Astrocyte (in vitro differentiated cells and primary cell): ENCODE measurements around the gene BICC1. TPM values are rescaled to one million over a fixed set of nuclear protein-coding genes. Genes with fewer than 3 reads are reported as not detected.

Experiments
- DNase-seq: peaks from one replicate; pipeline ENCODE4 v3.0.0-alpha.2; 2010; ENCODE audit warnings: low read depth
- FAIRE-seq: peaks from 2 replicates; lab custom pipeline; 2011; peaks lifted over from hg19 to GRCh38; lab: Jason Lieb, UNC
- H2AFZ ChIP-seq: 2 replicates; pipeline ENCODE4 v1.6.0; 2012; ENCODE audit warnings: low read depth, low read length, inconsistent platforms
- H3K27ac ChIP-seq: 2 replicates; pipeline ENCODE4 v1.5.1; 2011; ENCODE audit warnings: low read depth, low read length, inconsistent platforms
- H3K27me3 ChIP-seq: 2 replicates; pipeline ENCODE4 v1.6.0; 2011; ENCODE audit warnings: low read length, inconsistent platforms; ENCODE audit not compliant: insufficient read depth
- H3K36me3 ChIP-seq: 2 replicates; pipeline ENCODE4 v1.5.1; 2011; ENCODE audit warnings: low read length, inconsistent platforms; ENCODE audit not compliant: insufficient read depth
- H3K4me1 ChIP-seq: 2 replicates; pipeline ENCODE4 v1.5.1; 2011; ENCODE audit warnings: low read length, inconsistent platforms; ENCODE audit not compliant: insufficient read depth
- H3K4me2 ChIP-seq: 2 replicates; pipeline ENCODE4 v1.6.0; 2012; ENCODE audit warnings: low read length, inconsistent platforms
- H3K4me3 ChIP-seq: 2 replicates; pipeline ENCODE4 v1.5.1; 2011; ENCODE audit warnings: low read depth, mild to moderate bottlenecking, low read length, inconsistent platforms; ENCODE audit not compliant: insufficient read depth
- H3K79me2 ChIP-seq: 2 replicates; pipeline ENCODE4 v1.6.0; 2012; ENCODE audit warnings: mild to moderate bottlenecking, low read length, inconsistent platforms; ENCODE audit not compliant: insufficient read depth
- H3K9ac ChIP-seq: 2 replicates; pipeline ENCODE4 v1.6.0; 2012; ENCODE audit warnings: mild to moderate bottlenecking, low read length, inconsistent platforms
- H3K9me3 ChIP-seq: 2 replicates; pipeline ENCODE4 v1.5.1; 2012; ENCODE audit warnings: low read depth, mild to moderate bottlenecking, low read length, inconsistent platforms; ENCODE audit not compliant: insufficient read depth
- H4K20me1 ChIP-seq: 2 replicates; pipeline ENCODE4 v1.6.0; 2012; ENCODE audit warnings: low read length, inconsistent platforms; ENCODE audit not compliant: insufficient read depth
- H3K27ac Mint-ChIP-seq: one replicate; pipeline ENCODE4 v1.8.0; 2021; ENCODE audit warnings: mild to moderate bottlenecking, mixed read lengths; ENCODE audit not compliant: unreplicated experiment
- H3K27me3 Mint-ChIP-seq: one replicate; pipeline ENCODE4 v1.8.0; 2021; ENCODE audit warnings: low read depth, mixed read lengths; ENCODE audit not compliant: unreplicated experiment
- H3K36me3 Mint-ChIP-seq: one replicate; pipeline ENCODE4 v1.8.0; 2021; ENCODE audit warnings: low read depth, mixed read lengths; ENCODE audit not compliant: unreplicated experiment
- H3K4me1 Mint-ChIP-seq: one replicate; pipeline ENCODE4 v1.8.0; 2021; ENCODE audit warnings: low read depth, mixed read lengths; ENCODE audit not compliant: unreplicated experiment
- H3K4me3 Mint-ChIP-seq: one replicate; pipeline ENCODE4 v1.8.0; 2021; ENCODE audit warnings: mild to moderate bottlenecking, moderate library complexity, mixed read lengths; ENCODE audit not compliant: unreplicated experiment
- H3K9me3 Mint-ChIP-seq: one replicate; pipeline ENCODE4 v1.8.0; 2021; ENCODE audit warnings: mild to moderate bottlenecking, mixed read lengths; ENCODE audit not compliant: unreplicated experiment
- CTCF ChIP-seq: IDR thresholded peaks from 2 replicates; pipeline ENCODE4 v1.5.1; 2011; ENCODE audit warnings: low read depth, mild to moderate bottlenecking, inconsistent platforms, low read length, moderate library complexity; ENCODE audit not compliant: insufficient read depth
- EZH2 ChIP-seq: IDR thresholded peaks from 2 replicates; pipeline ENCODE4 v1.6.1; 2012; ENCODE audit warnings: mild to moderate bottlenecking, low read length, inconsistent platforms; ENCODE audit not compliant: insufficient read depth
- total RNA-seq: library from RNA; stranded (reverse); gene quantifications from 2 replicates; pipeline ENCODE4 v1.2.1, GENCODE V29; 2021

Gene BICC1
- total RNA-seq, 1 donor from 2014 or later = 23.0 TPM

- H2AFZ ChIP-seq = no peak overlapping the region
Measured at GRCh38 chr10:58465629-58466028, 47.0 kb upstream of the BICC1 start.

GRCh38 chr10:58467931-58468635 lies 44.6 kb upstream of the BICC1 start:
- no peak for TF ChIP-seq CTCF
- no peak for TF ChIP-seq EZH2
- Mint-ChIP-seq H3K27ac (peak overlapping the region; percentile 20), H3K36me3 (peaks cover 4% of the 10 kb centered on the region), H3K9me3 (peaks cover under 1% of the 10 kb centered on the region), H3K27me3 (no peaks in the 10 kb centered on the region), H3K4me3 (no peak overlapping the region), H3K4me1 (peaks cover 1% of the 10 kb centered on the region)
- H2AFZ ChIP-seq = no peak overlapping the region
- DNase-seq (no peak), FAIRE-seq (no peak)
- H3K4me2 ChIP-seq = no peak overlapping the region
- H3K9ac ChIP-seq = no peak overlapping the region
- peaks cover 3% of the 10 kb centered on the region for H3K4me1 ChIP-seq
- no peaks in the 10 kb centered on the region for H3K79me2 ChIP-seq
- H3K36me3 ChIP-seq = no peaks in the 10 kb centered on the region
- H3K4me3 ChIP-seq = no peak overlapping the region
- H4K20me1 ChIP-seq = no peaks in the 10 kb centered on the region
- H3K9me3 ChIP-seq = no peaks in the 10 kb centered on the region
- H3K27me3 ChIP-seq = no peaks in the 10 kb centered on the region
- no peak overlapping the region for H3K27ac ChIP-seq

More at GRCh38 chr10:58465629-58466028, 47.0 kb upstream of the BICC1 start:
- H3K4me3 ChIP-seq = no peak overlapping the region
- H3K36me3 ChIP-seq = no peaks in the 10 kb centered on the region
- DNase-seq = no peak
- H3K79me2 ChIP-seq = no peaks in the 10 kb centered on the region
- H3K27ac ChIP-seq = no peak overlapping the region
- H3K27me3 ChIP-seq = no peaks in the 10 kb centered on the region
- no peak overlapping the region for H3K4me2 ChIP-seq
- H3K36me3 Mint-ChIP-seq = peaks cover 4% of the 10 kb centered on the region
- H3K4me1 Mint-ChIP-seq = no peaks in the 10 kb centered on the region
- no peak overlapping the region for H3K27ac Mint-ChIP-seq
- H3K9me3 Mint-ChIP-seq = peaks cover 3% of the 10 kb centered on the region
- no peaks in the 10 kb centered on the region for H3K9me3 ChIP-seq
- H3K27me3 Mint-ChIP-seq = no peaks in the 10 kb centered on the region
- no peak overlapping the region for H3K9ac ChIP-seq
- H3K4me1 ChIP-seq = peaks cover 3% of the 10 kb centered on the region
- no peak overlapping the region for H3K4me3 Mint-ChIP-seq
- TF ChIP-seq CTCF (no peak), EZH2 (no peak)
- no peaks in the 10 kb centered on the region for H4K20me1 ChIP-seq
- FAIRE-seq = no peak

DNA sequence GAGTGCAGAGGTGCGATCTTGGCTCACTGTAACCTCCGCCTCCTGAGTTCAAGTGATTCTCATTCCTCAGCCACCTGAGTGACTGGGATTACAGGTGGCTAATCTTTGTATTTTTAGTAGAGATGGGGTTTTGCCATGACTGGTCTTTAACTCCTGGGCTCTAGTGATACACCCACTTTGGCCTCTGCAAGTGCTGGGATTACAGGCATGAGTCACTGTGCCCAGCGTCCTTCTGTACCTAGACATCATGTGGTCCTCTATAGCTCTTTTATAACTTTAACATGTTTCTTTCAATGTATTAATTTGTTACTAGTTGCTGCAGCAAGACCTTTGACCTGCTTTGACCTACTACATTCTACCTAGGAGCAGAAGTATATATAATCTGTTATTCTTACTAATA lies 38.7 kb upstream of the BICC1 start:
- no peaks in the 10 kb centered on the region for H3K79me2 ChIP-seq
- Mint-ChIP-seq H3K27ac (peak overlapping the region; percentile 14), H3K4me1 (peaks cover 31% of the 10 kb centered on the region), H3K4me3 (no peak overlapping the region), H3K36me3 (no peaks in the 10 kb centered on the region), H3K27me3 (no peaks in the 10 kb centered on the region), H3K9me3 (no peaks in the 10 kb centered on the region)
- no peaks in the 10 kb centered on the region for H4K20me1 ChIP-seq
- no peaks in the 10 kb centered on the region for H3K27me3 ChIP-seq
- H2AFZ ChIP-seq = no peak overlapping the region
- DNase-seq (peak; percentile 41), FAIRE-seq (no peak)
- no peaks in the 10 kb centered on the region for H3K9me3 ChIP-seq
- H3K4me3 ChIP-seq = no peak overlapping the region
- H3K4me2 ChIP-seq = no peak overlapping the region
- no peak overlapping the region for H3K27ac ChIP-seq
- H3K9ac ChIP-seq = no peak overlapping the region
- no peaks in the 10 kb centered on the region for H3K36me3 ChIP-seq
- TF ChIP-seq EZH2 (no peak), CTCF (no peak)
- peaks cover 26% of the 10 kb centered on the region for H3K4me1 ChIP-seq
